DND-41 (cell line): ENCODE measurements around the gene GSC2.
A peak's percentile ranks its signal among the peaks of the same experiment; 100 is the strongest.

Experiments
- ATAC-seq: fragments of 200-7000 bp; cut with Tn5 transposase; 3 replicates; pipeline ENCODE4 v1.9.1; 2021; ENCODE audit warnings: low read depth; ENCODE audit not compliant: insufficient read depth
- DNase-seq: peaks from one replicate; pipeline ENCODE4 v3.0.0-alpha.2; 2020
- H2AFZ ChIP-seq: 2 replicates; pipeline ENCODE4 v1.6.0; 2012; ENCODE audit warnings: low read depth, low read length
- H3K27ac ChIP-seq: 2 replicates; pipeline ENCODE4 v1.5.1; 2012; ENCODE audit warnings: low read length, inconsistent platforms
- H3K27me3 ChIP-seq: fragments of 200-600 bp; sonication (generic); 2 replicates; pipeline ENCODE4 v1.6.0; 2012; ENCODE audit warnings: low read length, mild to moderate bottlenecking, inconsistent platforms; ENCODE audit not compliant: insufficient read depth, poor library complexity
- H3K36me3 ChIP-seq: 2 replicates; pipeline ENCODE4 v1.5.1; 2012; ENCODE audit warnings: low read length, inconsistent platforms; ENCODE audit not compliant: insufficient read depth
- H3K4me1 ChIP-seq: 2 replicates; pipeline ENCODE4 v1.5.1; 2012; ENCODE audit warnings: mild to moderate bottlenecking, low read length; ENCODE audit not compliant: insufficient read depth
- H3K4me2 ChIP-seq: 2 replicates; pipeline ENCODE4 v1.6.0; 2012; ENCODE audit warnings: mild to moderate bottlenecking, moderate library complexity, low read length, inconsistent platforms; ENCODE audit not compliant: insufficient read depth
- H3K4me3 ChIP-seq, 2 experiments: fragments of 200-600 bp in 1 of 2; shearing (Covaris generic) in 1 of 2; 2 replicates each; pipeline ENCODE4 v1.5.1; 2012 to 2016; ENCODE audit warnings: inconsistent platforms in 2 of 2, low read length in 2 of 2, mild to moderate bottlenecking in 2 of 2, low read depth in 1 of 2, moderate library complexity in 1 of 2
- H3K79me2 ChIP-seq: 2 replicates; pipeline ENCODE4 v1.6.0; 2012; ENCODE audit warnings: low read length, inconsistent platforms; ENCODE audit not compliant: insufficient read depth
- H3K9ac ChIP-seq: 2 replicates; pipeline ENCODE4 v1.6.0; 2012; ENCODE audit warnings: low read depth, mild to moderate bottlenecking, inconsistent platforms, low read length, moderate library complexity
- H3K9me3 ChIP-seq: 2 replicates; pipeline ENCODE4 v1.5.1; 2012; ENCODE audit warnings: low read length, moderate library complexity, mild to moderate bottlenecking, inconsistent platforms; ENCODE audit not compliant: insufficient read depth, severe bottlenecking
- H4K20me1 ChIP-seq: 2 replicates; pipeline ENCODE4 v1.6.0; 2012; ENCODE audit warnings: low read length; ENCODE audit not compliant: insufficient read depth
- CTCF ChIP-seq: IDR thresholded peaks from 2 replicates; pipeline ENCODE4 v1.5.1; 2012; ENCODE audit warnings: borderline replicate concordance, low read length, moderate library complexity, mild to moderate bottlenecking; ENCODE audit not compliant: poor library complexity, severe bottlenecking; ENCODE audit errors: extremely low read depth
- EZH2 ChIP-seq: IDR thresholded peaks from 3 replicates; pipeline ENCODE4 v1.6.1; 2012; ENCODE audit warnings: borderline replicate concordance, low read depth, mild to moderate bottlenecking, moderate library complexity, low read length, inconsistent platforms; ENCODE audit not compliant: severe bottlenecking

GSC2 gene

GRCh38 chr22:19178657-19179496 lies 28.8 kb upstream of the GSC2 start, which contains the start of gene SLC25A1:
TSS of gene SLC25A1 (minus strand) at chr22:19178736. CDS start at chr22:19178673, 63 bp downstream.
- H3K27ac ChIP-seq = peak within 1 kb of the TSS; percentile 76
- H3K9ac ChIP-seq = peak within 1 kb of the TSS; percentile 86
- TF ChIP-seq CTCF (no peak), EZH2 (no peak)
- no peaks in the 10 kb centered on the region for H3K27me3 ChIP-seq
- peak within 1 kb of the TSS; percentile 82 for H3K4me2 ChIP-seq
- H3K9me3 ChIP-seq = no peaks in the 10 kb centered on the region
- peak; percentile 85 for DNase-seq
- peaks cover 44% of the 10 kb centered on the region for H3K79me2 ChIP-seq
- peak within 1 kb of the TSS; percentile 87 for H2AFZ ChIP-seq
- H3K36me3 ChIP-seq = peaks cover 23% of the 10 kb centered on the region
- ATAC-seq = peak; percentile 76
- H4K20me1 ChIP-seq = peaks cover 46% of the 10 kb centered on the region
- H3K4me1 ChIP-seq = peaks cover 52% of the 10 kb centered on the region
- peak within 1 kb of the TSS; percentile 68 to 69; a peak in 3 of 4 replicates for H3K4me3 ChIP-seq

GRCh38 chr22:19178065-19178656 lies 28.1 kb upstream of the GSC2 start:
- H4K20me1 ChIP-seq = peaks cover 53% of the 10 kb centered on the region
- peak; percentile 63 for ATAC-seq
- peak; percentile 74 for DNase-seq
- H3K27me3 ChIP-seq = no peaks in the 10 kb centered on the region
- H3K4me2 ChIP-seq = peak overlapping the region; percentile 82
- H3K79me2 ChIP-seq = peaks cover 51% of the 10 kb centered on the region
- peaks cover 29% of the 10 kb centered on the region for H3K36me3 ChIP-seq
- TF ChIP-seq CTCF (no peak), EZH2 (no peak)
- peak overlapping the region; percentile 76 for H3K27ac ChIP-seq
- peak overlapping the region; percentile 86 for H3K9ac ChIP-seq
- peak overlapping the region; percentile 68 to 69; a peak in 3 of 4 replicates for H3K4me3 ChIP-seq
- peak overlapping the region; percentile 87 for H2AFZ ChIP-seq
- peaks cover 59% of the 10 kb centered on the region for H3K4me1 ChIP-seq
- no peaks in the 10 kb centered on the region for H3K9me3 ChIP-seq

GRCh38 chr22:19177164-19178064 lies 27.3 kb upstream of the GSC2 start:
- Histone ChIP-seq H3K79me2 (peaks cover 59% of the 10 kb centered on the region), H3K27me3 (no peaks in the 10 kb centered on the region), H3K9ac (peak overlapping the region; percentile 86), H3K4me3 (peak overlapping the region; percentile 68 to 69; a peak in 3 of 4 replicates), H3K9me3 (no peaks in the 10 kb centered on the region), H4K20me1 (peaks cover 60% of the 10 kb centered on the region), H3K4me2 (peak overlapping the region; percentile 82), H3K36me3 (peaks cover 34% of the 10 kb centered on the region), H2AFZ (peak overlapping the region; percentile 87), H3K4me1 (peaks cover 66% of the 10 kb centered on the region), H3K27ac (peak overlapping the region; percentile 76)
- DNase-seq (no peak), ATAC-seq (peak; percentile 5)
- TF ChIP-seq CTCF (no peak), EZH2 (no peak)
